Neural progenitor cell (in vitro differentiated cells): ENCODE results near the gene RERE.

Source experiments
- CTCF ChIP-seq: fragments of 200-600 bp; sonication (generic); IDR thresholded peaks from 2 replicates; pipeline ENCODE4 v1.5.1; 2017; ENCODE audit warnings: antibody characterized with exemption, mild to moderate bottlenecking
- EZH2phosphoT487 ChIP-seq: fragments of 200-600 bp; sonication (generic); IDR thresholded peaks from 2 replicates; pipeline ENCODE4 v1.6.1; 2017; ENCODE audit warnings: antibody characterized with exemption

- TF ChIP-seq EZH2phosphoT487 = no peak
- TF ChIP-seq CTCF = no peak
These were observed 358.8 kb downstream of the RERE start for GRCh38 chr1:8458607-8459006.
